ENCODE results near the gene POLR1H. TPM values are rescaled to one million over a fixed set of nuclear protein-coding genes. Genes with fewer than 3 reads are reported as not detected.

Gene POLR1H
- total RNA-seq, 1 donor from 2014 or later = 20.3 TPM

- no peaks in the 10 kb centered on the region for H3K36me3 ChIP-seq
- no peaks in the 10 kb centered on the region for H3K9me3 ChIP-seq
- no peak overlapping the region for H3K27ac ChIP-seq
- H3K27me3 ChIP-seq = peaks cover 16% of the 10 kb centered on the region
- ATAC-seq (no peak), DNase-seq (no peak)
- no peak overlapping the region for H3K4me3 ChIP-seq
- intact Hi-C loops (cut with DNase I) = no loop called here
- TF ChIP-seq, protein P1, sequence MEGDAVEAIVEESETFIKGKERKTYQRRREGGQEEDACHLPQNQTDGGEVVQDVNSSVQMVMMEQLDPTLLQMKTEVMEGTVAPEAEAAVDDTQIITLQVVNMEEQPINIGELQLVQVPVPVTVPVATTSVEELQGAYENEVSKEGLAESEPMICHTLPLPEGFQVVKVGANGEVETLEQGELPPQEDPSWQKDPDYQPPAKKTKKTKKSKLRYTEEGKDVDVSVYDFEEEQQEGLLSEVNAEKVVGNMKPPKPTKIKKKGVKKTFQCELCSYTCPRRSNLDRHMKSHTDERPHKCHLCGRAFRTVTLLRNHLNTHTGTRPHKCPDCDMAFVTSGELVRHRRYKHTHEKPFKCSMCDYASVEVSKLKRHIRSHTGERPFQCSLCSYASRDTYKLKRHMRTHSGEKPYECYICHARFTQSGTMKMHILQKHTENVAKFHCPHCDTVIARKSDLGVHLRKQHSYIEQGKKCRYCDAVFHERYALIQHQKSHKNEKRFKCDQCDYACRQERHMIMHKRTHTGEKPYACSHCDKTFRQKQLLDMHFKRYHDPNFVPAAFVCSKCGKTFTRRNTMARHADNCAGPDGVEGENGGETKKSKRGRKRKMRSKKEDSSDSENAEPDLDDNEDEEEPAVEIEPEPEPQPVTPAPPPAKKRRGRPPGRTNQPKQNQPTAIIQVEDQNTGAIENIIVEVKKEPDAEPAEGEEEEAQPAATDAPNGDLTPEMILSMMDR (IDR thresholded peaks at IDR 0.05) = no peak
- peaks cover 5% of the 10 kb centered on the region for H3K4me1 ChIP-seq
These were observed 31.9 kb downstream of the POLR1H start for GRCh38 chr6:30092852-30093543.

GRCh38 chr6:30093951-30094661, 33.0 kb downstream of the POLR1H start:
- DNase-seq = no peak
- no peak for ATAC-seq
- Histone ChIP-seq H3K4me3 (no peak overlapping the region), H3K9me3 (no peaks in the 10 kb centered on the region), H3K27ac (no peak overlapping the region), H3K27me3 (peaks cover 16% of the 10 kb centered on the region), H3K36me3 (no peaks in the 10 kb centered on the region), H3K4me1 (peaks cover 5% of the 10 kb centered on the region)
- intact Hi-C loops (cut with DNase I) = no loop called here
- TF ChIP-seq, protein P1 (IDR thresholded peaks at IDR 0.05) = no peak

GRCh38 chr6:30096829-30097228, 35.8 kb downstream of the POLR1H start:
- H3K36me3 ChIP-seq = no peaks in the 10 kb centered on the region
- H3K27ac ChIP-seq = no peak overlapping the region
- peaks cover 14% of the 10 kb centered on the region for H3K27me3 ChIP-seq
- no peak for DNase-seq
- no peak overlapping the region for H3K4me3 ChIP-seq
- no peak for ATAC-seq
- TF ChIP-seq, protein P1 (IDR thresholded peaks at IDR 0.05) = no peak
- peaks cover 23% of the 10 kb centered on the region for H3K4me1 ChIP-seq
- intact Hi-C loops (cut with DNase I) = no loop called here
- no peaks in the 10 kb centered on the region for H3K9me3 ChIP-seq

- Histone ChIP-seq H3K4me3 (no peak overlapping the region), H3K27me3 (peaks cover 10% of the 10 kb centered on the region), H3K9me3 (no peaks in the 10 kb centered on the region), H3K27ac (no peak overlapping the region), H3K4me1 (peaks cover 31% of the 10 kb centered on the region), H3K36me3 (no peaks in the 10 kb centered on the region)
- intact Hi-C loops (cut with DNase I) = no loop called here
- ATAC-seq (no peak), DNase-seq (no peak)
- TF ChIP-seq, protein P1 (IDR thresholded peaks at IDR 0.05) = no peak
These were observed 37.1 kb downstream of the POLR1H start for GRCh38 chr6:30097902-30098768.

- Histone ChIP-seq H3K4me3 (no peak overlapping the region), H3K27me3 (peaks cover 10% of the 10 kb centered on the region), H3K9me3 (no peaks in the 10 kb centered on the region), H3K27ac (no peak overlapping the region), H3K36me3 (no peaks in the 10 kb centered on the region), H3K4me1 (peaks cover 31% of the 10 kb centered on the region)
- DNase-seq (no peak), ATAC-seq (no peak)
- intact Hi-C loops (cut with DNase I) = no loop called here
- TF ChIP-seq, protein P1 (IDR thresholded peaks at IDR 0.05) = no peak
These were observed 39.1 kb downstream of the POLR1H start for GRCh38 chr6:30100154-30100553.
